Fibroblast of skin of right biceps (primary cell): ENCODE data around the gene NAT9.

ENCODE experiments used
- DNase-seq: peaks from one replicate; pipeline ENCODE4 v3.0.0-alpha.2; 2013

The NAT9 gene

DNA sequence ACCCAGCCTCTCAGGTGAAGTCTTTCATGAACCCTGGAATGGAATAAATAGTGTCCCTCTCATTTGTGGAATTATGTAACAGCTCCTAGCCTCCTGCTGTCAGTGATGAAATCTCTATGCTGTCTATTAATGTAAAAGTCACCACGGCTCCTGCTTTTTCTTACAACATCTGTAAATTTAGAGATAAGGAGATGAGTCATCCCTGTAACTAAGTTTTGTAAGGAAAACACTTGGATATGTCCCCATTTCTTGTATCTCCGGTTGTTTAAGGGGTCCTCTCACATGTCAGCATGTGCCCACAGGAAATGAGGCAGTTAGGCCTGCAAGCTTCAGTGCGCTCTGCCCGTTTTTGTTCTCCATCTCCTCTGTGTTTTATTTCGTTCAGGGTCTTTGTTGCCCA is 2.8 kb upstream of the NAT9 start:
- DNase-seq: no peak

DNA sequence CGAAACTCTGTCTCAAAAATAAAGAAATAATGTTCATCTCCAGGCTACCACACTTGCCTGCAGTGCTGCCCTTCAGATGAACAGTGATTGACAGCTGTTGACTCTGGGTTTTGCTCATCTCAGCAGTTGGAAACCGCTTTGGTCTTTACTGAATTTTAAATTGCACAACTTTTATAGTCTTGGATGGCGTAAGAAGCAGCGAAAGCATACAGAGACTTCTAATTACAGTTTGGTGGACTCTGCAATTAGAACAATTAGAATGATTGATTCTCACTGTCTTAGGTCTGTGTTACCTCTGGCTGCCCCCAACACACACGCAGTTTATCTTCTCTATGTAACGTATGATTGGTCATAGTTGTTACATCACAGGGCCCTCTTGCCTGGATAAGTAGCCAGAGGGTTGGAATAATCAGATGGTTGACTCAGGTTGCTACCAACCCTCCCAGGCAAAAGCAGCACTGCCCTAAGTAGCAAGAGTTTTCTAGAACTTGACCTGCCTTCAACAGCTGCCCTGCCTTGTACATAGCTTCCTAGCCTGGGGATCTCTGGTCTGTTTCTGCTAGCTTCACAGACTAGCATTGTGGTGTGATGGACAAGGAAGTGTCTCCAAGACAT is 1.9 kb upstream of the NAT9 start:
- no peak for DNase-seq

DNA sequence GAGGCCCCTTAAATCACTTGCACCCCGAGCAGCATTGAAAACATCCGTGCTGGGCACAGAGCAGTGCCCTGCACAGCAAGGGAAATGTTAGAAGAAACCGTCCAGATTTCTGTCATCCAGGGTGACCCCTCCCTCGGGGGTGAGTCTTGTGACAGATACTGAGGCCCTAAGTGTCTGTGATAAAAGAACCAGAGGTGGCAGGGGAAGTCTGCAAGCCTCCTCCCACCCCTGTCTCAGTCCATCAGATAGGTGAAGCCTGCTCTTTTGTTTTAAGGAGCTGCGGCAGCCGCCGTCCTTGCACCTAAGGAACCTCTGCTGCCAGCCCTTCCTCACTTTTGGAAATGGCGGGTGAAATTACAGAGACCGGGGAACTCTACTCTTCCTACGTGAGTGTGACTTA is 845 bp upstream of the NAT9 start:
- DNase-seq: no peak

DNA sequence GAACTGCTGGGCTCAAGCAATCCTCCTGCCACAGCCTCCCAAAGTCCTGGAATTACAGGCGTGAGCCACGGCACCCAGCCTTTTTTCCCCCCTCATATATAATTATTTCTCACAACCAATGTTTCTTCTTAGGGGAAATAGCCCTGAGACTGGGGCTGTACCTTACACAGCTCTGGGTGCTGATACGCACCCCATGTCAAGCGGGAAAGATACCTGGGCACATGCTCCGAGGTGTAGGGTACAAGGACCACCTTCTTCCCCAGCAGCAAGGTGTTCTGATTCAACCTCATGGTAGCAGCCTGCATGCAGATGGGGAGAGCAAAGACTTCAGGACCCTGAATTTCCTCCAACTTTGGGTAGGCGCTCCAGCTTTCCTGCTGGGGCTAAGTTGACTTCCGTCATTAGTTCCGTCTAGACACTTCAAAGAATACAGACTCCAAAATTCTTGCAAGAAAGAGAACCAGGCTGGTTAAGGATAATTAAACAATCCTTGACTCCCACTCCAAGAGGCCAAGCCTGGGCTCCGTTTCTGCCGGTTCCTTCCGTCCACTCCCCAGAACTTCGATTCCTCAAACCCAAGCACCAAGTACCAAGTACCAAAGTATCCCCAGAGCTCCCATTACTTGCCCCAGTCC is 619 bp downstream of the NAT9 start:
- no peak for DNase-seq

GRCh38 chr17:74773871-74774286 is 2.3 kb downstream of the NAT9 start:
- peak; percentile 50 for DNase-seq

DNA sequence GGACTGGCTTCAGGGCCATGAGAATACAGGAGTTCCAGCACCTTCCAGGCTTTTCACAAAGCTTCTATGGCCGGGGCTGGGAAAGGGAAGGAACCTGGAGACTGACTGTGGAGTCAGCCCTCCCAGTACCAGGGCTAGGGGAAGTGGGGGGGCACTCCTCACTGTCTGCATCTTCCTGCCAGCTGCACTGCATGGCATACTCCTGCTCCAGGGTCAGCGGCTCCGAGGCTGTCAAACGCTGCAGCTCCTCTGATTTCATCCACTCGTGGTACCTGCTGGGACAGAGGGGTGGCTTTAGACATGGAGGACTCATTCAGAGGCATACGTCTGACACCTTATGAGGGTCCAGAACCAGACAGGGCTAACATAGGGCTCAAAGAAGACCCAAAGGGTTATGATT is 2.7 kb downstream of the NAT9 start:
- DNase-seq: no peak

- DNase-seq: no peak
Measured at GRCh38 chr17:74772053-74772452, 4.1 kb downstream of the NAT9 start.

GRCh38 chr17:74771319-74771914 is 4.7 kb downstream of the NAT9 start:
- DNase-seq: no peak

DNA sequence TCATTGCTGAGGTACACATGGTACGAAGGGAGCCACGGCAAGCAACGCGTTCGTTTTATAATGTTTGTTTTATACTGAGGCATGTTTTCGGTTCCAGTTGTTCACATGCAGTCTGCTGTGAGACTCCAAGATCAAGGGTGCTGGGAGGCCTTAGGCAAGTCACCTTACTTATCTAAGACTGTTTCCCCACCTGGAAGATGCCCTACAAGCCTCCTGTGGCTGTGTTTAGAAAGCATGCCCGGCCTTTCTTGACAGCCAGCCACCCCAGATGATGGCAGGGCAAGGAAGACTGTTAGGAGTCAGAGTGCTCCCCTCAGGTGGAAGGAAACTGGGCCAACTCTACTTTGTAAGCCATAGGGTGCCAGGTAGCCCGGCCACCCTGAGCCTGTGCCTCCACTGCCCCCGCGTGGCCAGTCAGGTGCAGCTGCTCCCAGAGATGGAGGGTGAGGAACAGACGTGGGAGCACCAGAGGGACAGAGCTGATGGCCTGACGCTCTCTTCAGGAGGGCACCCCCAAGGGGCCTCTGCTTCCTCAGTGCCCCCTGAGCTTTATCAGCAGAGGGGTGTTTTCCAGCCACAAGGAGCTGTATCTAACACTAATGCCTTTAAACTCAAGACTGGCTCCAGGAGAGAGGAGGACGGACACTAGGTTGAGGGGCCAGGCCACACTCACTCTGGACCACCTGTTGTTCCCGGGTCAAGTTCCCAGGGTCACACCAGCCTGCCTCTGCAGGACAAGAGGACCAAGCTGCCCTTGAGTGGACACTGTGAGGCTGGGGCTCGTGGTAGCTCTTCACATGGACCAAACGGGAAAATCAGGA is 5.4 kb downstream of the NAT9 start:
- no peak for DNase-seq

DNA sequence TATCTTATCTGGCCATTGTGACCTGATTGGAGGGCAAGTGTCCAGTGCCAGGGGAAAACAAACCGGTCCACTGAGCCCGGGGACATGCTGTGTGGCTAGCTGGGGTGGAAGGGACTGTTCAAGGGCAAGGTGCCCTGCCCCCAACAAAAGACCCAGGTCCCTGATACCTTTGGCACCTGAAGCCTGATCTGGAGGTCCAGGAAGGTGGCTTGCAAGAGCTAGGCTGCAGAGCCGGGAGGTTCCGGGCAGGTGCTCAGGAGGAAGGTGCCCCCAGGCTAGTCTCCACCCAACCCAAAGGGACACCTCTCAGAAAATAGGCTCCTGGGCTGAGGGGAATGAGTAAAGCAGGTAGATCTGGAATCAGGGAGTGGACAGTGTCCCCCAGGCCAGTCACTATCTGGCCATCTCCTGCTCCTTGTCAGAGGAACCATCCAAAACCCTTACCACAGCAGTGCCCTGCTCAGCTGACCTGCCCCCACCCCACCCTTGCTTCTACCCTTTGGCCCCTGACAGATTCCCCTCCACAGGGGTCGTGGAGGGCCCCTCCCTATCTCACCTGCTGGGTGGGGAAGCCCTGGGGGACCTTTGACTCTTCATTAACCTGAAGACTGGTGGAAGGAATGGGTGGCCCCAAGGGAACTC is 6.2 kb downstream of the NAT9 start:
- DNase-seq: no peak

DNA sequence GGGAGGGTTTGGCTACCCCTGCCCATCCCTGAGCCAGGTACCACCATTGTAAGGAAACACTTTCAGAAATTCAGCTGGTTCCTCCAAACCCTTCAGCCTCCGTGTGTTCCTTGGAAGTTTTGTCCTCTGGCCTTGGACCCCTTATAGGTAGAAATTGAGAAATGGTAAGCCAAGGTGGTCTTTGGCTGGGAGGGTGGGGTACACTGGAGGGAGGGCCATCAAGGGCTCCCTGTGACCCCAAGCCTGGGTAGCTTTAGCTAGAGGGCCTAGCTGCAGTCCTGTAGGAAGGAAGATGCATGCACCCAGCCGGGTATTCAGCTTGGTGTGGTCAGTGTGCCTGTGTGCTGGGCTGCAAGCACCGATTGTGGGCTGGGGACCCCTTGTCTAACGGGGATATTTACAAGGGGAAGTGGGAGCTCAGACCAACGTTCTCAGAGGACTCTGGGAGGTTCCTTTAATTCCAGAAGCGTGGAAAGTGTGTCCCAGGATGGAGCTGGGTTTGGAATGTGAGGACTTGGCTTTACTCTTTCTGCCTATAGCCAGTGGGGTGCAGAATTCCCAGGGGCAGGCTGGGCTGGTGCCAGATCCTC is 6.8 kb downstream of the NAT9 start:
- no peak for DNase-seq

- DNase-seq: no peak
Measured at GRCh38 chr17:74768763-74769114, 7.4 kb downstream of the NAT9 start.

GRCh38 chr17:74768069-74768762 is 7.9 kb downstream of the NAT9 start:
- DNase-seq: peak; percentile 49

DNA sequence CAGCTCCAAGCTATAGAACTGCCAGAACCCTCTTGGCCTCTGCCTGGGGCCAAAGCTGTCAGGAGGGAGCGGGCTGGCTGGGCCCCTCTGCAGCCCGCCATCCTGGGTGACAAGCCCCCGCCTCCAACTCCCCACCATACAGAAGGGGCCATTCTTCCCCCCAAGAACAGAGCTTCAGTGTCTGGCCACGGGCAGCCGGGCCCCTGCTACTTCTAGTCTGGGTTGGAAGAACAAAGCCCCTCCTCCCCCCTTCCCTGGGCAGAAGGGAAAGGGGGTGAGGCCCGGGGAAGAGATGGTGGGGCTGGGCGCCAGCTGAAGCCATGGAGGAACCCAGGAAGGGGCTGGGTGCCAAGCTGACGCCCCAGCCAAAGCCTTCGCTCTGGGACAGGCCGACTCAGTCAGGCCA is 9.0 kb downstream of the NAT9 start:
- DNase-seq: no peak

DNA sequence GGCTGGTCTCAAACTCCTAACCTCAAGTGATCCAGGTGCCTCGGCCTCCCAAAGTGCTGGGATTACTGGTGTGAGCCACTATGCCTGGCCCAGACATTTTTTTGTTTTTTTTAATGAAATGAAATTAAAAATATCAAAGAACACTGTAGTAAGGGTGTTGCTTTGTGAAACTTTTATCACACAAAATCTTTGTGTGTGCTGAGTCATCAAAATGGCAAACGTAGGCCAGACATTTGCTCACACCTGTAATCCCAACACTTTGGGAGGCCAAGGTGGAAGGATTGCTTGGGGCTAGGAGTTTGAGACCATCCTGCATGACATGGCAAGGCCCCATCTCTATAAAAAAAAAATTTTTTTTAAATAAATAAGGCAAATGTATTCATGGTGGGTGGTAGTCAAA is 9.7 kb downstream of the NAT9 start:
- no peak for DNase-seq

DNA sequence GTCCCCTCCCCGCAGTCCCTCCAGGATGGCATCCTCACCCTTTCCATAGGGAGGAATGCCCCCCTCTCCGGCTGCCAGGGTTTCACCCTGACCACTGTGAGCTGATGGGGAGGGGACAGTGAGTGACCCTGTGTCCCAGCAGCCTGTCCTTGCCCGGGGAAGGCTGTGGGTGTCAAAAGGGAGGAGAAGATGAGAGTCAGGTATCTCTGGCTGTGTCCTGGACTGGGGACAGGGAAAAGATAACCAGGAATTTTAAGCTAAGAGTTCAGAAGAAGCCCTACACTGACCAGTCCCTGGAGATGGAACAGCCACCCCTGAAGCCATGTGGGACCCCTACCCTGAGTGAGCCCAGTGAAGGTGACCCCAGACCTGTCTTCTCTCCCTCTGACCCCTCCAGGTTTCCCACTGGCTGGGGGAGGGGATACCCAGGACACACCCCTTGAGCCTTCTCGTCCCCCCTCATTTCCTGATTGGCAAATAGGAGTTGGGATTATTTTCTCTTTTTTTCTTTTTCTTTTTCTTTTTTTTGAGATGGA is 11.3 kb downstream of the NAT9 start:
- DNase-seq: no peak

- DNase-seq: no peak
Measured at GRCh38 chr17:74763565-74764387, 12.4 kb downstream of the NAT9 start.

DNA sequence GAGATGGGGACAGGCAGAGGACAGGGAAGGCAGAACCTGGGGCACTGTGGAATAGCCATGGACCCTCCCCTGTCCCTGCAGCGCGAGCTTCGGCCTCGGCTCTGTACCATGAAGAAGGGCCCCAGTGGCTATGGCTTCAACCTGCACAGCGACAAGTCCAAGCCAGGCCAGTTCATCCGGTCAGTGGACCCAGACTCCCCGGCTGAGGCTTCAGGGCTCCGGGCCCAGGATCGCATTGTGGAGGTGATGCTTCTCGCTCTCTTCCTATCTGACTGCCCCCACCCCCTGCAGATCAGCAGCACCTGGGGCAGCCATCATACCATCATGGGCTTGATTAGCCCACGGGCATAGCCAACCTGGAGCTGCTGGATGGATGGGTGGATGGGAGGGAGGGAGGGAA is 14.2 kb downstream of the NAT9 start:
- no peak for DNase-seq

- no peak for DNase-seq
Measured at GRCh38 chr17:74761419-74761818, 14.7 kb downstream of the NAT9 start.

DNA sequence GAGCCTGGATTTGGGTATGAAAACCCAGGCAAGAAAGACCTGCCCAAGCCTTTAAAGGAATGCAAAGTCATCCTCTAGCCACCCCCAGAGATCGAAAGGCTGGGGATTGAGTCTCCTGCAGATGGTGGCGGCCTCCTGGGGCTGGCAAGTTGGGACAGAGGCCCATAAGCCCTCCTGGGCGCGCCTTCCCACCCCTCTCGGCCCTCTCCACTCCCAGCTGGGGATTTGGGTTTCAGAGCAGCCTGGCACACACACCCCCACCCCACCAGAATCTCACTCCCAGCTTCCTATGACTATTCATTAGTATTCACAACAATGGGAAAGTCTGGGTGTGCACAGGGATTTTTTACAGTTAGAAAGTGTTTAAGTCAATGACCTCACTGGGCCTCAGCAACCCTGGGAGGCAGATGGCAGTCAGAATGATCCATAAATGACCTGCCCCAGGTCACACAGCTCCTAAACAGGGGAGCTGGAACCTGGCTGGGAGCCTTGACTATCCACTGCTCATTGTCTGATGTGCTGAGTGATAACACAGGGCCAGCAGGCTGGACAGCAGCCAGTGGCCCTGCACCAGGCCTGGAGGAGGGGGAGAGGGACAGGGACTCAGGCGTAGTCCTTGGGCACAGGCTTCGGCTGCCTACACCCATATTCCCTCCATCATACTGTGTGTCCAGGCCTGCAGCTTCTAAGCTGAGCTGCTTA is 15.6 kb downstream of the NAT9 start:
- no peak for DNase-seq

- no peak for DNase-seq
Measured at GRCh38 chr17:74759941-74760340, 16.2 kb downstream of the NAT9 start.
